ENCODE results near the gene AGPS.
"Not testable (repeated sequence)": the region's sequence is repeated elsewhere in the genome, so short reads cannot be mapped to it uniquely, and the experiment has no call there.

Gene AGPS

DNA sequence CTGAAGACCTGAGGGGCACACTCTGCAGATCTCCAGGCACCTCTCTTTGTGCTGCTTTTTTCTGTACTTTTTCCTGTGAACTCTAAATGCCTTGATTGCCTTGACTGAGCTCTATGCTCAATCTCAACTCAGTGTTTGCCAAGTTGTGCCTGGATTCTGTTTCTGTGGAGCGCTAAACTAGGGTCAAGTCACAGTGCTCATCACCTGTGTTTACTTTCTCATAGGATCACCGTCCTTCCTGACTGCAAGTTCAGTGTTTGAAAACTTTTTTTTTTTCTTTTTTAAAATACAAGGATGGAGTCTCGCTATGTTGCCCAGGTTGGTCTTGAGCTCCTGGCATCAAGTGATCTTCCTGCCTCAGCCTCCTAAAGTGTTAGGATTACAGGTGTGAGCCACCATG lies 62.6 kb downstream of the AGPS start:
- Mint-ChIP-seq H3K4me1 (no peaks in the 10 kb centered on the region), H3K4me3 (no peak overlapping the region), H3K9me3 (no peaks in the 10 kb centered on the region), H3K36me3 (peaks cover 29% of the 10 kb centered on the region), H3K27me3 (no peaks in the 10 kb centered on the region), H3K27ac (no peak overlapping the region)
- DNase-seq (ENCODE audit: low spot score in 2 of 2) (no peak), ATAC-seq (ENCODE audit: low read depth) (no peak)

DNA sequence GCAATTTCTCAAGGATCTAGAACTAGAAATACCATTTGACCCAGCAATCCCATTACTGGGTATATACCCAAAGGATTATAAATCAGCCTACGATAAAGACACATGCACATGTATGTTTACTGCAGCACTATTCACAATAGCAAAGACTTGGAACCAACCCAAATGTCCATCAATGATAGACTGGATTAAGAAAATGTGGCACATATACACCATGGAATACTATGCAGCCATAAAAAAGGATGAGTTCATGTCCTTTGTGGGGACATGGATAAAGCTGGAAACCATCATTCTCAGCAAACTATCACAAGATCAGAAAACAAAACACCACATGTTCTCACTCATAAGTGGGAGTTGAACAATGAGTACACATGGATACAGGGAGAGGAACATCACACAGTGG lies 67.2 kb downstream of the AGPS start:
- not testable (repeated sequence) for H3K27ac Mint-ChIP-seq; ATAC-seq (ENCODE audit: low read depth); DNase-seq (ENCODE audit: low spot score in 2 of 2); H3K4me1 Mint-ChIP-seq; H3K9me3 Mint-ChIP-seq; H3K4me3 Mint-ChIP-seq; H3K27me3 Mint-ChIP-seq
- peaks cover 25% of the 10 kb centered on the region for H3K36me3 Mint-ChIP-seq

DNA sequence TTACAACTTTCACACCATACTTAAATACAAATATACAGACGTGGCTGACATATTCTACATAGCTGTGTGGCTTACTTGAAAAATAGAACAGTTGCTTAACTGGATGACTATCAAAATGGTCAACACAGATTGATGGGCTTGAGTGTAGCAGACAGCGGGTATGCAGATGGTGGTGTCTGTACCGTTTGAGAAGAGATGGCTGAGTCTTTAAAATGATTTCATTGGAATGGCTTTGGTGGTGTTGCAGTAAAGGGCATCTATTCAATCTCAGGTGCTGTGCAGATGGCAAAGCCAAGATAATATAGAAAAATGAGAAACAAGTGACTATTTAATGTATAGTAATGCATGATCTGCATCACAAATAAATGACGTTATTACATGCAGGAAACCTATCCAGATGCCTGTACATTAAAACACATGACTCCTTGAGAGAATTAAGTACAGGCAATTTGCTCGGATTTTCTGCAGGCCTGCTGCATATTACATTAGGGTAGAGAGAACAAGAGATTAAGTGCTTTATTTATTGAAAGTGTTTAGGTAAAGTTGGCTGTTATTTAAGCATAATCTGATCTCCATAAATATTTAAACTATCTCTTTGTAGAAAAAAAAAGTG lies 68.5 kb downstream of the AGPS start:
- Mint-ChIP-seq H3K4me3 (no peak overlapping the region), H3K27ac (no peak overlapping the region), H3K36me3 (peaks cover 30% of the 10 kb centered on the region), H3K27me3 (no peaks in the 10 kb centered on the region), H3K9me3 (peaks cover 2% of the 10 kb centered on the region), H3K4me1 (no peaks in the 10 kb centered on the region)
- ATAC-seq (ENCODE audit: low read depth): no peak
- DNase-seq (ENCODE audit: low spot score in 2 of 2): no peak

DNA sequence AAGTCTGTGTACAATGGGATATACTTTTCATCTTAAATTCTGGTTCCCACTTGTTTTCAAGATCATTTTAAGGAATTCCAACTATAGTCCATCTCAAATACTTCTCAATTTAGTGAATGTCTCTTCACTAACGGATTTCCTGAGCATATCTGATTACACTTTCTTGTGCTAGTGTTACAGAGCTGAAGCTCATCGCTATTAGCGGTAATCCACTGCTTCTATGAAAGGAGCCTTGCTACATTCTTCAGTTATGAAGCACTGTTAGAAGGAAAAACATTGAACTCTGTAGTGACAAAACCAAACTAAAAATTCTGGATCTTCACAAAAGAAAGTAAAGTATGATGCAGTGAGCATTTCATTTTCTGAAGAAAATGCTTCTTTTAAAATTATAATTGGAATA lies 72.0 kb downstream of the AGPS start:
- no peak overlapping the region for H3K27ac Mint-ChIP-seq
- peaks cover 2% of the 10 kb centered on the region for H3K9me3 Mint-ChIP-seq
- DNase-seq (ENCODE audit: low spot score in 2 of 2) (no peak), ATAC-seq (ENCODE audit: low read depth) (no peak)
- no peaks in the 10 kb centered on the region for H3K4me1 Mint-ChIP-seq
- peaks cover 26% of the 10 kb centered on the region for H3K36me3 Mint-ChIP-seq
- H3K4me3 Mint-ChIP-seq: no peak overlapping the region
- no peaks in the 10 kb centered on the region for H3K27me3 Mint-ChIP-seq

DNA sequence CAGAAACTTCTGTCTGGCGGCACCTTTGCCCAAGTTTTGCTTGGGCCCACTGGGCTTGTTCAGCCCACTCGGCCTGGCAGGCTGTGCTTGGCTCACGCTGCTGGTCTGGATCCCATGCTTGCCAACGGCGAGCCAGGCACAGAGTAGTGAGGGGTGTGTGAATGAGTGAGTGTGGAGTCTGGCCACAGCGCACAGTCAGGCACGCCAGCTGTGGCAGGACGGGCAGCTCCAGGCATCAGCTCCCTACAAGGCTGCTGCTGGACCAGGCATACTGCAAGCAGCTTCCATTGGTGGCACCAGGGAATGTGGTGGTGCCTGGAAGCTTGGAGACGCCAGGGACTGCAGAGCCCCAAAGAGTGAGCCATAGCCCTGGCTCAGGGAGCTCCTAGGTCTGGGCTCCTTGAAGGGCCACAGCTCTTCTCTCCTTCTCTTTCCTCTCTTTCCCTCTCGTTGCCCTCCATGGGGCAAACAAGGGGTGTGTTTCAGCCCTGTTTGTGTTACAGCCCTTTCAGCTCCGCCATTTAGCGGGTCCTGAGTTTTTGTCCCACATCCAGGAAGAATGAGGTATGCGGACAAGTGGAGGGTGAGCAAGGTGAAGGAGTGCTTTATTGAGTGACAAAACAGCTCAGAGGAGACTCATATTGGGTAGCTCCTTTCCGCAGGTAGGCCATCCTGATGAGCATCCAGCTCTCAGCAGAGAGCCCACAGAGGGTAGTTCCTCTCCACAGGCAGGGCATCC lies 73.0 kb downstream of the AGPS start:
- H3K9me3 Mint-ChIP-seq: peaks cover 7% of the 10 kb centered on the region
- no peak overlapping the region for H3K4me3 Mint-ChIP-seq
- no peak for DNase-seq (ENCODE audit: low spot score in 2 of 2)
- H3K36me3 Mint-ChIP-seq: peaks cover 27% of the 10 kb centered on the region
- no peak for ATAC-seq (ENCODE audit: low read depth)
- H3K27ac Mint-ChIP-seq: no peak overlapping the region
- no peaks in the 10 kb centered on the region for H3K27me3 Mint-ChIP-seq
- no peaks in the 10 kb centered on the region for H3K4me1 Mint-ChIP-seq

DNA sequence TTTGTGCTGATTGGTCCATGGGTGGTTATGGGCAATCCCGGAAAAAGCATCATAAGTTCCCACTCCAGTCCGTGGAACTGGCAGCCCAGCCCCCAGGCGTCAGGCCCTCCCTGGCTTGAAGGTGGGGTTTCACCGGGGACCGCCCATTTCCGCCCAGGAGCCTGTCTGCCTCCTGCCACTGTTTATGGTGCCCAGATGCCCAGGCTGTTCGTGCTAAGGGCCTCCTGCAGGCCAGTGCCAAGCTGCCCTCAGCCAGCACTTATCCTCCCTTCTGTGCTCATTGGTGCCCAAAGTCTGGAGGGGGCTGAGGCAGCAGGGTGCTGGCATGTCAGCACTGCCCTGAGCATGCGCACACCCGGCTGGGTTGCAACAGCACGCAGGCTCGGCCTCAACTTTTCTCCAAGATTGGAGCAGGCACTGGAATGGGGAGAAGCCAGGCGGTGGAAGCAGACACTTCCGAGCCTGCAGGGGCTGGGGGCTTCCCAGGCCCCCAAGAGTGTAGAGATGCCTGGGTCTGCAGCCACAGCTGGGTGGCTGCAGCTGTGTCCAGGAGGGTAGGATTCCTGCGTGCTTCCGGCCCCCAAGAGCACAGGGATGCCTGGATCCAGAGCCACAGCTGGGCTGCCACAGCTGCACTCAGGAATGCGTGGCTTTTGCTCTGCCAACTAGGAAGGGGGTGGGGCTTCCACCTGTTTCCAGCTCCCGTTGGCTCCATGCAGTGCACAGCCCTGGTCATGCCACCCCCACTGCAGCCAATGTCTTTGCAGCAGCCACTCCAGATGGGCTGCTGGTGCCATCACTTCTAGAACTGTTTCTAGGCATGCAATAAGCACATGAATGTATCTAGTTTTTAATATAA lies 74.0 kb downstream of the AGPS start:
- no peak overlapping the region for H3K4me3 Mint-ChIP-seq
- no peak for DNase-seq (ENCODE audit: low spot score in 2 of 2)
- H3K9me3 Mint-ChIP-seq: peaks cover 11% of the 10 kb centered on the region
- H3K36me3 Mint-ChIP-seq: peaks cover 29% of the 10 kb centered on the region
- no peak for ATAC-seq (ENCODE audit: low read depth)
- no peaks in the 10 kb centered on the region for H3K4me1 Mint-ChIP-seq
- H3K27me3 Mint-ChIP-seq: no peaks in the 10 kb centered on the region
- no peak overlapping the region for H3K27ac Mint-ChIP-seq

DNA sequence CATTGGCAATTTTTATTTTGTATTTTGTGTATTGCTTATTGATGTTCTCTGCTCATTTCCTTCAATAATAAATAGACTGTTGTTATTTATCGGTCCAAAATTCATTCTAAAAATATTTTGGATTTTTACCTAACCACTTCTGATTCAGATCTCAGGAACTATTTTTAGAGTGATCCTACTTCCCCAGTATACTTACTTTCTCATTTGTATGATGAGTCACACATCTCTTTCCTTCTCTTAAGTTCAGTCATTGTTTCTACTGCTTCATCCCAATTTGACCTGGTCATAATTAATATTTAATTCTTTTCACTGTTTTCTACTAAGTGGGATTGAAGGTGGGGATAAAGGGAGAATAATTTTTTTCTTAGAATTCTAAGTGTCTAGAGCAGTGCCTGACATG lies 75.1 kb downstream of the AGPS start:
- Mint-ChIP-seq H3K9me3 (peaks cover 16% of the 10 kb centered on the region), H3K4me3 (no peak overlapping the region), H3K27me3 (no peaks in the 10 kb centered on the region), H3K27ac (no peak overlapping the region), H3K4me1 (no peaks in the 10 kb centered on the region), H3K36me3 (peaks cover 36% of the 10 kb centered on the region)
- DNase-seq (ENCODE audit: low spot score in 2 of 2) (no peak), ATAC-seq (ENCODE audit: low read depth) (no peak)

DNA sequence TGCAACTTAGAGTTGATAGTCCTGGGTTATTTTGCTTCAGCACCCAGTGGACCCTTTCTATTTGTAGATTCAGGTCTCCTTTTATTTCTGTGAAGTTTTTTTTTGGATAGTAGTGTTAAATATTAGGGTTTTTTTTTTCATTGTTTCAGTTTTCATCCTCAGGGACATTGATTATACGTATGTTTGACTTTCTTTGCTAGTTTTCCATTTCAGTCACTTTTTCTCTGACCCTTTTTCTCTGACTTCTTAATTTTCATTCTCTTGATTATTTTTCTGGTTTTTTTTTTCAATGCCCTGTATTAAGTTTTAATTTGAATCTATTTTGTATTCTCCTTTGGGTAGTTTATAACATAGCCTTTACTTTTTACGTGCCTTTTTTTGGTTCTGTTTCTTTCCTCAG lies 79.4 kb downstream of the AGPS start:
- ATAC-seq (ENCODE audit: low read depth) (no peak), DNase-seq (ENCODE audit: low spot score in 2 of 2) (no peak)
- Mint-ChIP-seq H3K9me3 (peaks cover 16% of the 10 kb centered on the region), H3K27me3 (no peaks in the 10 kb centered on the region), H3K4me3 (no peak overlapping the region), H3K36me3 (peaks cover 42% of the 10 kb centered on the region), H3K27ac (no peak overlapping the region), H3K4me1 (no peaks in the 10 kb centered on the region)

DNA sequence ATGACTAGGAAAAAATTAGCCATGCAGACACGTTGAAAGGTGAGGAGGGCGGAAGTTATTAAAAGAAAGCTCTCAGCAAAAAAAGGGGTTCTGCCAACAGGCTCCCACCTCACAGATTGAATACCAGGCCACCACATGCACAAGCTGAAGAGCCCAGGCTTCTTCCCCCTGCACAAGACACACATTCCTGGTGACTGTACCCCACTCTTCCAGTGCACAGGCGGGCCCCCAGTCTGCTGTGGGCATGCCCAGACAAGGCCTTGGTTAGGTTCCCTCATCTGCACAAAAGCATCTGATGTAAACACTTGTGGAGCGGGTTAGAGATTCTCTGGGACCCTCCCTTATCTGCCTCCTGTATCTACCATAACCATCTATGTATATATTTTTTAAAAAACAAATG lies 81.7 kb downstream of the AGPS start:
- Mint-ChIP-seq H3K27ac (no peak overlapping the region), H3K36me3 (peaks cover 52% of the 10 kb centered on the region), H3K9me3 (peaks cover 20% of the 10 kb centered on the region), H3K4me1 (no peaks in the 10 kb centered on the region), H3K27me3 (no peaks in the 10 kb centered on the region), H3K4me3 (no peak overlapping the region)
- ATAC-seq (ENCODE audit: low read depth): no peak
- no peak for DNase-seq (ENCODE audit: low spot score in 2 of 2)

DNA sequence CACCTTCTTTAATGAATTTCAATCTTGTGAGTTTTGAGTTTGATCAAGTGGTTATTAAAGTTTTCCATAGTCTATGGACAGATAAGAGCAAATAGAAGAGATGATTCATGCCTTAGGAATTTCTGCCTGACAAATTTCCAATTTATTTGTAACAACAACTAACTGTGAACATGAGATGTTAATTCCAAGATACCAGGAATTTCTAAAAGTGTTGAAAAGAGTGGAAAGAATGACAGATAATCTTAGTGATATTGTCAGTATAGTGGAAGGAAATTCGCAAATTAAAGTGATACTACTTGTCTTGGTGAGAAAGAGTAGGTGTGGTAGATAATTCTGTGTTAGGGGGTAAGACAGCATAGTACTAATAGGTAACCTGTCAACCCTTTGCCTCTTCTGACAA lies 82.4 kb downstream of the AGPS start:
- H3K4me3 Mint-ChIP-seq: no peak overlapping the region
- H3K27me3 Mint-ChIP-seq: no peaks in the 10 kb centered on the region
- peaks cover 19% of the 10 kb centered on the region for H3K9me3 Mint-ChIP-seq
- no peak for ATAC-seq (ENCODE audit: low read depth)
- peaks cover 51% of the 10 kb centered on the region for H3K36me3 Mint-ChIP-seq
- no peaks in the 10 kb centered on the region for H3K4me1 Mint-ChIP-seq
- no peak overlapping the region for H3K27ac Mint-ChIP-seq
- DNase-seq (ENCODE audit: low spot score in 2 of 2): no peak

DNA sequence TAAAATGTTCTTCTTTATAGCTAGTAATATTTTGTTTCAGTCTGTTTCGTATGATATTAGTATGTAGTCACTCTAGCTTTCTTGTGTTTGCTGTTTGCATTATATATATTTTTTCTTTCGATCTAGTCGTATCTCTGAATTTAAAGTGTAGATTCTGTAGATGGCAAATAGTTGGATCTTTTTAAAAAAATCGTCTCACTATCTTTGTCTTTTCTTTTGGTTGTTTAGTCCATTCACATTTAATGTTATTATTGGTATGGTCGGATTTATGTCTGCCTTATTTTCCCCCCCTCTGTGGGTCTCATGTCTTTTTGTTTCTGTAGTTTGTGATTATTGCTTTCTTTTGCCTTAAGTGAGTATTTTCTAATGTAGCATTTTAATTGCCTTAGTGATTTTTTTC lies 84.3 kb downstream of the AGPS start:
- no peak for DNase-seq (ENCODE audit: low spot score in 2 of 2)
- H3K27ac Mint-ChIP-seq: no peak overlapping the region
- H3K36me3 Mint-ChIP-seq: peaks cover 46% of the 10 kb centered on the region
- H3K27me3 Mint-ChIP-seq: no peaks in the 10 kb centered on the region
- no peaks in the 10 kb centered on the region for H3K4me1 Mint-ChIP-seq
- H3K4me3 Mint-ChIP-seq: no peak overlapping the region
- peaks cover 13% of the 10 kb centered on the region for H3K9me3 Mint-ChIP-seq
- no peak for ATAC-seq (ENCODE audit: low read depth)

DNA sequence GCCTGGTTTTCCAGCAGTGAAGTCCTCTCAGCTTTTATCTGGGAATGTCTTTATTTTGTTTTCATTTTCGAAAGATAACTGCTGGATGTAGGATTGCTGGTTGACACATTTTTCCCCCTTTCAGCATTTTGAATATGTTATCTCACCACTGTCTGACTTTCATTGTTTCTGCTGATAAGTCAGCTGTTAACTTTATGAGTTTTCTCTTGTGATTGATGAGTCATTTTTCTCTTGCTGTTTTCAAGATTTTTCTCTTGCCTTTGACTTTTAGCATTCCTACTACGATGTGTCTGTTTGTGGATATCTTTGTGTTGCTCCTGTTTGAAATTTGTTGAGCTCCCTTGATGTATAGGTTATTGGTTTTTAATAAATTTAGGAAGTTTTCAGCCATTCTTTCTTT lies 85.5 kb downstream of the AGPS start:
- peaks cover 35% of the 10 kb centered on the region for H3K36me3 Mint-ChIP-seq
- DNase-seq (ENCODE audit: low spot score in 2 of 2) (no peak), ATAC-seq (ENCODE audit: low read depth) (no peak)
- peaks cover 8% of the 10 kb centered on the region for H3K9me3 Mint-ChIP-seq
- no peaks in the 10 kb centered on the region for H3K27me3 Mint-ChIP-seq
- H3K4me1 Mint-ChIP-seq: no peaks in the 10 kb centered on the region
- H3K27ac Mint-ChIP-seq: no peak overlapping the region
- H3K4me3 Mint-ChIP-seq: no peak overlapping the region

DNA sequence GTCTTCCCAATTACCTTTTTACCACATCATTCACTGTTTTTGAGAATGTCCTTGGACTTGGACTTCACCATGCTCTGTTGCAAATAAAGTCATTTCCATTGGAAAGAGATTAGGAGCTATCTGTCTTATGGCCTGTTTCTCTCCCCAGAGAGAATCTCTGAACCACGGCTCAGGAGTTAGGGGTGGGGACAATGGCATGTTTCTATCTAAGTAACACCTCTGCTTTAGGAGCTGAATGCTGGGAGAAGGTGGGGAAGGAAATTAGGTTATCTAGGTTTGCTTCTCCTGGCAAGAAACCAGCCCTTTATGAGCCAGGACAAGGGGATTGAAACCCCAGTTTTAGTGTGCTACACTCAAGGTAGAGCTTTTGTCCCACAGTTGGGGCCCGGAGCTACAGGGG lies 86.3 kb downstream of the AGPS start:
- Mint-ChIP-seq H3K4me1 (no peaks in the 10 kb centered on the region), H3K27ac (no peak overlapping the region), H3K9me3 (peaks cover 8% of the 10 kb centered on the region), H3K36me3 (peaks cover 40% of the 10 kb centered on the region), H3K27me3 (no peaks in the 10 kb centered on the region), H3K4me3 (no peak overlapping the region)
- DNase-seq (ENCODE audit: low spot score in 2 of 2) (no peak), ATAC-seq (ENCODE audit: low read depth) (no peak)

DNA sequence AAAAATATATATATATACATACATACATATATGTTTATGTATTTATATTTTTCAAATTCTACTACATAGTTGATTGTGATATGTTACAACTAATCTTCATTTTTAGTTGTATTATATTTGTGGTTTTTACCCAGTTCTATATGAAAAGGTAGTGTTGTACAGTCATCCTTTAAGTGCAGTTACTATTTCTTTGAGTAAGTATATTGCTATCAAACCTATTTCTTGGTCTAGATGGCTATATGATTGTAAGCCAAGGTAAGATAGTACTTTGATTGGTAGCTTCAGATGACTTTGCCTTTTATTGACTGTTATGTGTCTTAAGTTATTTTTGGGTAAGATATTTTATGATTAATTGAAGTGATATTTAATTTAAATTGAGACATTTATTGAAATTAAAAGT lies 89.6 kb downstream of the AGPS start:
- peaks cover 34% of the 10 kb centered on the region for H3K36me3 Mint-ChIP-seq
- no peaks in the 10 kb centered on the region for H3K4me1 Mint-ChIP-seq
- ATAC-seq (ENCODE audit: low read depth): no peak
- peaks cover 6% of the 10 kb centered on the region for H3K9me3 Mint-ChIP-seq
- DNase-seq (ENCODE audit: low spot score in 2 of 2): no peak
- no peak overlapping the region for H3K27ac Mint-ChIP-seq
- no peak overlapping the region for H3K4me3 Mint-ChIP-seq
- H3K27me3 Mint-ChIP-seq: no peaks in the 10 kb centered on the region

Measured in memory B cell (primary cell).